GM12892 (cell line): ENCODE data around the gene RSPH10B.
"Not testable (repeated sequence)": the region's sequence is repeated elsewhere in the genome, so short reads cannot be mapped to it uniquely, and the experiment has no call there.

Experiments used
- POLR2AphosphoS5 ChIP-seq: IDR thresholded peaks from 2 replicates; pipeline ENCODE4 v1.6.1; 2011; ENCODE audit warnings: low read depth, low read length, control low read depth
- TAF1 ChIP-seq: IDR thresholded peaks from 2 replicates; pipeline ENCODE4 v1.6.1; 2011; ENCODE audit warnings: low read depth, mild to moderate bottlenecking, control low read depth, low read length, borderline replicate concordance

DNA sequence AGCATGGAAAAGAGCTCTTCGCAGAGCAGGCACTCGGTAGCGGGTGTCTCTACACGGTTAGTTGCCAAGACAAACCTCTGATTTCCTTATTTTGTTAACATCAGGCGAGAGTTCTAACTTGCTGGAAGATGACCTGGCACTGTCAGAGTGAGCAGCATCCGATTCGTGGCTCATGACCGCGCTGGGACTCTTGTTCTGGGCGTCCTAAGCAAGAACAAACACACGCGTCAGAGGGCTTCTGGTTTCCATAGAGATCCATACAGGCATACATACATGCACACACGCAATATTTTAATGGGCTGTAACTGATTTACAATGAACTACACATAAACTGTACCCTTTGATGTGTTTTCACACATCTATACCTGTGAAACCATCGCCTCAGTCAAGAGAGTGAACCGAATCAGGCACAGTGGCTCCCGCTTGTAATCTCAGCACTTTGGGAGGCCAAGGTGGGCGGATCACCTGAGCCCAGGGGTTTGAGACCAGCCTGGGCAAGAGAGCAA is 35.5 kb downstream of the RSPH10B start:
- not testable (repeated sequence) for TF ChIP-seq POLR2AphosphoS5, TAF1
